ENCODE data around the gene ENTPD8.
A peak's percentile ranks its signal among the peaks of the same experiment; 100 is the strongest.
"Not testable (repeated sequence)": the region's sequence is repeated elsewhere in the genome, so short reads cannot be mapped to it uniquely, and the experiment has no call there.

ENTPD8 gene

DNA sequence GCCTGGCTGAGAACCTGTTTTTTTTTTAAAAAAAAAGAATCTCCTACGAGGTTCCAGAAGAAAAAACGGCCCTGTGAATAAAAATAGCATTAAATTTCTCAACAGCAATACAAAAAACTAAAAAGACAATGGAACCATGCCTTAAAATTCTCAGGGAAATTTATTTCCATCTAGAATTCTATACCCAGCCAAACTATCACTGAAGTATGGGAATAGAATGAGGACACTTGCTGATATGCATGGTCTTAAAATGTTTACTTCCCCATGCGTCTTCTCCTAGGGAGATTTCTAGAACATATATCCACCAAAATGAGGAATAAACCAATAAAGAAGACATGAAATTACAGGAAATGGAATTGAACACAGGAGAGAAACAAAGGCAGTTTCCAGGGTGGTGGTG lies 34.5 kb upstream of the ENTPD8 start:
- DNase-seq (ENCODE audit: low read depth, low spot score) = no peak

DNA sequence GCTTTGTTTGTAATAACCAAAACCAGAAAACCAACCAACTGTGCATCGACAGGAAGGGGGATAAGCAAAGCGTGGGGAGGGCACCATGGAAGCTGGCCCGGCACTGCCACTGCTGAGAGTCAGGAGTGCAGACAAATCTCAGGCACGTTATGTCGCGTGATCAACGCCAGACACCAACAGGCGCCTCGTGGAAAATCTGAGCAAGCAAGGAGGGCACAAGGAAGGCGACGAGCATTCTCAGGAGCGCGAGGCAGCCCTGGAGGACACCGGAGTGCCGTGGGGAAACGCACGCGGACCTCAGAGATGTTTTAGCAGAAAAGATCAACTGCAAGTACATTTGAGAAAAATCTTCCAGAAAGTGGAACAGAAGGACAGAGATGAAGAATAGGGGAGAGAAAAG lies 33.1 kb upstream of the ENTPD8 start:
- DNase-seq (ENCODE audit: low read depth, low spot score) = no peak

DNA sequence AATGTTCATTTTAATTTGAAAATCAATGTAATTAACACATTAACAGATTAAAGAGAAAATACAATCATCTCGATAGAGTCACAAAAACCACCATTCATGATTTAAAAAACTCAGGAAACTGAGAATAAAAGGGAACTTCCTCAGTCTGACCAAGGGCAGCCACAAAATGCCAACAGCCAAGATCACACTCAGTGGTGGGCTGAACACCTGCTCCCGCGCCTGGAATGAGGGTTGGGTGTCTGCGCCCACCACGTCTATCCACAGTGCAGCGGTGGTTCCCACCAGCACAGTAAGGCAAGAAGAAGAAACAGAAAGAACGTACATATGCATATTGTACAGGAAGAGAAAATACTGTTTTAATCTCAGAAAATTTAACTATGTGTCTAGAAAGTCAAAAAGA lies 29.6 kb upstream of the ENTPD8 start:
- no peak for DNase-seq (ENCODE audit: low read depth, low spot score)

DNA sequence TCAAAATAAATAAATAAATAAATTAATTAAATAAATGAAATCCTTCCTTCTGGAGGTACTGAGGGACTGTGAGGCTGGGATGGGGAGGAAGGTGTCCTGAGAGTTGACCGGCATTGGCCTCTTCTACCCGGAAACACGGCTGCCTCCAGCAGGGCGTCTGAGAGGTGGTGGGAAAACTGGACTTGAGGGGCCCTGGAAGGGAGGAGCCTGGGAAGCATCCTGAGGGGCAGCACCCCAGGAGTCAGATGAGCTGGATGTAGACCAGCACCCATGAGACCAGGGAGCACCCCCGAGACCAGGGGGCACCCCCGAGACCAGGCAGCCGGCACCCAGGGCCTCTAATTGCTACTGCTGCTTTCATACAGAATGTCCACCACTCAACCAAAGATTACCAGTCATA lies 26.7 kb upstream of the ENTPD8 start:
- no peak for DNase-seq (ENCODE audit: low read depth, low spot score)

DNA sequence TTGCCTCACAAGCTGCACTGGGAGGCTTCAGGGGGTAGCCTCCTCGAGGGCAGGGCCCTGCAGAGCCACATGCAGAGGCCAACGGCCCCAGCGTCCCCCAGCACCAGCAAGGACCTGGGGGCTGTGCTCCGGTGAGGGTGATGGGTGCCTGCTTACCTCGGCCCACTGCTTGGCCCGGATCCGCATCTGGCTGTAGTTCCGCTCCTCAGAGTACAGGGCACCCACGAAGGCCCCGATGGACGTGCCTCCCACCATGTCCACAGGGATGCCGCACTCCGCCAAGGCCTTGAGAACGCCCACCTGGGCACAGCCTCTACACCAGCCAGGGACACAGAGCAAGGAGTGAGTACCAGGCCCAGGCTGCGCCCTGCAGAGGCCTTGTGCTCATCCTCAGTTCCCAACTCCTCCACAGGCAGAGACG lies 26.0 kb upstream of the ENTPD8 start:
- no peak for DNase-seq (ENCODE audit: low read depth, low spot score)

DNA sequence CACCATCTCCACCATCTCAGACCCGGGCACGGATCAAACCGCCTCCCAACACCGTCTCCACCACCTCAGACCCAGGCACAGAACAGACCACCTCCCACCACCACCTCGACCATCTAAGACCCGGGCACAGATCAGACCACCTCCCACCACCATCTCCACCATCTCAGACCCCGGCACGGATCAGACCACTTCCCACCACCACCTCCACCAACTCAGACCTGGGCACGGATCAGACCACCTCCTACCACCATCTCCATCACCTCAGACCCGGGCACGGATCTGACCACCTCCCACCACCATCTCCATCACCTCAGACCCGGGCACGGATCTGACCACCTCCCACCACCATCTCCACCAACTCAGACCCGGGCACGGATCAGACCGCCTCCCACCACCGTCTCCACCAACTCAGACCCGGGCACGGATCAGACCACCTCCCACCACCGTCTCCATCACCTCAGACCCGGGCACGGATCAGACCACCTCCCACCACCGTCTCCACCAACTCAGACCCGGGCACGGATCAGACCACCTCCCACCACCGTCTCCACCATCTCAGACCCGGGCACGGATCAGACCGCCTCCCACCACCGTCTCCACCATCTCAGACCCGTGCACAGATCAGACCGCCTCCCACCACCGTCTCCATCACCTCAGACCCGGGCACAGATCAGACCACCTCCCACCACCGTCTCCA lies 25.4 kb upstream of the ENTPD8 start:
- DNase-seq (ENCODE audit: low read depth, low spot score) = not testable (repeated sequence)

DNA sequence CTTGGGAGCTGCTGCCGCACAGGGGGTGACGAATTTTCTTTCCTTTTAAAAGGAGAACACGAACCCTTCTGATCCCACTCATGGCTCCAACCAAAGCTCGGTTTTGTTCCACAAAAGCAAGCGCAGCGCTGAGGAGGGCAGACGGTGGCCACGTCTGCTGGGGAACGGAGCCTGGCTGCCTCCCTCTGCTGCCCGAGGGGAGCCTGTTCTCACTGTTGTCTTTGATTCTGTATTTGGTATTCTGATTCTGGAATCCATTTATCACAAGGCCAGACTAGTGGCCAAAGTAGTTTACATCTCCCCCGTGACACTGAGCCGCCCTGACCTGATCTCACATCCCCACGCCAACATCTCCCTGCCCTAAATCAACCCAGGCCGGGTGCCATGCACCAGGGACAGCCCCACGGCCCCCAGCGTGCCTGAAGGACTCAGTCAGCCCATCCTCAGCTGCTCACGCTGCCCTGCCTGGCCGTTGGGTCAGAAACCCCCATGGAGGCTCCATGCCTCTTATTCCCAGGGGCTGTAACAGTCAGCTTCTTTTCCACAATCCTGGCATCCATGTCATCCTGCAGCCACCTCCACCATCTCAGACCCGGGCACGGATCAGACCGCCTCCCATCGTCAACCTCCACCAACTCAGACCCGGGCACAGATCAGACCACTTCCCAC lies 24.7 kb upstream of the ENTPD8 start:
- no peak for DNase-seq (ENCODE audit: low read depth, low spot score)

DNA sequence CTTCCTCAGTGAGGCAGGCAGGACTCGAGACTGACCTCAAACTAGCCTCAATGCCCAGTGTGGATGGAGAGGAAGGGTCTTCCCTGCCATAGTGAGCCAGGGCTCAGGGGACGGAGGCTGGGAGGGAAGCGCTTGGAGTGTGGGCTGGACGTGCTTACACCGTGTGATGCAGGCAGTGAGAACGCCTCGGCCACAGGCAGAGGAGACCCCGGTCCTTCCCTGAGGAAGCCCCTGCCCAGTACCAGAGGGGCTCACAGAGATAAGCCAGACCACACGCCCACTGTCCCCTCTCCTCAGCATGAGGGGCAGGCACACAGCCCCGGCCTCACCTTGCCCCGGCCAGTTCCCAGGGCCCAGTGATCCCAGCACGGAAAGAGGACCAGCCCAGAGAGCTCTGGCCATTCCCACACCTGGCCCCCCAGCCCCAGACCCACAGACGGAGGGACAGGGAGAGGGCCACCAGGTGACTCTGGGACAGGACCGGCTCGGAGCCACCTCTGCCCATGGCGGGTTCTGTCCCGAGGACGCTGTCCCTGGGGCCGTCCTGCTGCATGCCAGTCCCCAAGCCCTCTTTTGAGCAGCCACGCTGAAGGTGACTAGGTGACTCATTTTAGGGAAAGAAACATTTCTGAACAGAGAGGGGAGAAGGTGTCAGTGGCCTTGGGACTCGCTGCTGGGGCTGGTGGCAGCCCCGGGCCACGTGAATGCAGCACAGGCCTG lies 24.0 kb upstream of the ENTPD8 start:
- DNase-seq (ENCODE audit: low read depth, low spot score) = no peak

DNA sequence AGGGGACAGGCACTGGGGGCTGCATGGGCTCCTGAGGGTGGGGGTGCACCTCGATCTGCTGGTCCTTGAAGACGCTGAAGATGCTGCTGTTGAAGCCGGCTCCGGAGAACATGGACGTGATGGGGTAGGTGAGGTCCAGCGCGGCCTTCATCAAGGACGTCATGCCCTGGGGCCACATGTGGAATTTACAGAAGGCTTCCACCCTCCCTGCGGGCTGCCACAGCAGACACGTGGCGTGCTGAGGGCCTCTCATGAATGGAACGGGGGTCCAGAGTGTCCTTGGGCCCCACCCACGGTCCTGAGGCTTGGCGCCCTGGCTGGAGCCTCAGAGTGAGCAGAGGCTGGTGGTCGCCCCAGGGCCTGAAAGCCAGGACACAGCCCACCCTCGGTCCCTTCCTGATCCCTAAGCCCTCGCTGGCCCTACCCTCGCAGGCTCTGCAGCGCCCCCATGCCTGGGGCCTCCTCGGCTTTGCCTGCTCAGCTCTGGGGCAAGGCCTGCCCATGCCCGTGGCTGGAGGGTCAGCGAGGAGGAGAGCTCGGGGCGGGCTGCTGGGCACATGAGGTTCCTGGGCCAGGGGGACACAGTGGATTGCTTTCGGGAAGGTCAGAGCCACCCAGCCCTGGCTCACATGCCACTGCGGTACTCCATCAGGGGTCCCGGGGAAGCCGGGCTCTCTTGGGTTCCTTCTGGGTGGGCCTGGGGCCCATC lies 23.3 kb upstream of the ENTPD8 start:
- no peak for DNase-seq (ENCODE audit: low read depth, low spot score)

DNA sequence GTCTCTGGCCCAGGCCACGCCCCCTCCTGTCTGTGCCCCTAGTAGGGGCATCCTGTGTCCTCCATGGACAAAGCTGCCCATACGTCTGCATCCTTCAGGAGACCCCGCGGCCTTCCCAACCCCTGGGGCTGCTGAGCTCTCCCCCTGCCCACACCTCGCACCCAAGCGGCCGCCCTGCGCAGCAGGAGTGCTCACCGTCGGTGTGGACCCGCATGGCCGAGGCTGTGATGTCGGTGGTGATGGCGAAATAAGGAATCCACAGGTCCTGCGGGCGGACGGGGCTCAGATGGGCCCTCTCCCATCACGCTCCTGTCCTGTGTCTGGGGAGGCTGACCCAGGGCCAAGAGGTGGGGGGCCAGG lies 22.8 kb upstream of the ENTPD8 start:
- no peak for DNase-seq (ENCODE audit: low read depth, low spot score)

DNA sequence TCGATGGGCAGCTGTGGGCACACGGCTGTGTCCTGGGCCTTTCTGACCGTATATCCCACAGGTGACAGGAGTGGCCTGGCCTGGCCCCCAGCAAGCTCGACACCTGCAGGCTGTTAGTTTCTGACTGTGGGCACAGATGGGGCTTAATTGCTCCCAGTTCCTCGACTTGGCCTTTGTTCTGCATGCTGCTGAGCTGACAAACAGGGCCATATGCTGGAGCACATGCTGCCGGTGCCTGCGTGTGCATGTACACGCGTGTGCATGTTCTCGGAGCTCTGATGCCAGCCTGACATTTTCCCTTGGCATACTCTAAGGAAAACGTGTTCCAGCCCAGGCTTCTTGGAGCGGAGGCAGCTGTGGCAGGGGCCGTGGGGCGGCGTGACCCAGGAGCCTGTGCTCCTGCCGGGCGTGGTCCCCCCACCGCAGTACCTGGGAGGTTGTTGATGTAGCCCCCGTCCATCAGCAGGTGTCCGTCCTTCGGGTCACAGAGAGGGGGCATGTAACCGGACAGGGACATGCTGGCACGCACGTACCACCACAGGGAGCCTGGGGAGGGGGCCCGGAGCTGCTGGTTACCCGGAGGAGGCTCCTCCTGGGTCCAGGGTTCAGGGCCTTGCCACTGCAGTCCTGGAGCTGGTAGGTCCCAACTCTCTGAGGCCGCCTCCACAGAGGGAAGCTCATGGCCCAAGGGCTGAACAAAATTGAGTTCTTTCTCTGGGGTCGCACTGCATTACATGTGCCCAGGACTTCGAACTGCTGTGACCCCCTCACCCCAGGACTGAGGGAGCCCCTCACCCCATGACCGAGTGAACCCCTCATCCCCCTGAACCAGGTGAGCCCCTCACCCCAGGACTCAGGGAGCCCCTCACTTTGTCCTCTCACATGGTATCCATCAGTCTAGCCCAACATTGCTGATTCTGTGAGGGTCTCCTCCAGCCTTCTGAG lies 22.1 kb upstream of the ENTPD8 start:
- no peak for DNase-seq (ENCODE audit: low read depth, low spot score)

DNA sequence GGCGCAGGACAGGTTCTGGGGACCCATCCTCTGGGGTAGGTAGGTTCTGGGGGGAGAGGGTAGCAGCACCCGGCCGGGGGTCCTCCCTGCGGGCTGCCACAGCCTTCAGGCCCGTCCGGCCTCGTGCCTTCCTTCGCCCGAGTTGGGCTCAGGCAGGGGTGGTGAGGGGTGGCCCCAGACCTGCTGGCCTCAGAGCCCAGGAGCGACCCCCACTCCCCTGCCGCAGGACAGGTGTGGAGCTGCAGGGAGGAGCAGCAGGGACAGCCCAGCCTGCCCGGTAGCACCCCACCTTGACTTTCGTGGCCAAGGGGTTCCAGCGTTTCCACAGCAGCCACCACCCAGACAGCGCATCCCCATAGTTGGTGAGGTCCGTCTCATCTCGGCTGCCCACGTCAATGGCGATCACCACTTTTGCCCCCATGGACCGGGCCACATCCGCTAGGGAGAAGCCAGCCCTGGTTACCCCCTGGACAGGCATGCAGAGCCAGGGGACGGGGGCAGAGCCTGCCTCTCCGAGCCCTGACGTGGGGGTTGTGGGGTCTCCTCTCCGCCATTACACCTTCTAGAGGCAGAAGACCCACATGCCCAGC lies 21.3 kb upstream of the ENTPD8 start:
- no peak for DNase-seq (ENCODE audit: low read depth, low spot score)

DNA sequence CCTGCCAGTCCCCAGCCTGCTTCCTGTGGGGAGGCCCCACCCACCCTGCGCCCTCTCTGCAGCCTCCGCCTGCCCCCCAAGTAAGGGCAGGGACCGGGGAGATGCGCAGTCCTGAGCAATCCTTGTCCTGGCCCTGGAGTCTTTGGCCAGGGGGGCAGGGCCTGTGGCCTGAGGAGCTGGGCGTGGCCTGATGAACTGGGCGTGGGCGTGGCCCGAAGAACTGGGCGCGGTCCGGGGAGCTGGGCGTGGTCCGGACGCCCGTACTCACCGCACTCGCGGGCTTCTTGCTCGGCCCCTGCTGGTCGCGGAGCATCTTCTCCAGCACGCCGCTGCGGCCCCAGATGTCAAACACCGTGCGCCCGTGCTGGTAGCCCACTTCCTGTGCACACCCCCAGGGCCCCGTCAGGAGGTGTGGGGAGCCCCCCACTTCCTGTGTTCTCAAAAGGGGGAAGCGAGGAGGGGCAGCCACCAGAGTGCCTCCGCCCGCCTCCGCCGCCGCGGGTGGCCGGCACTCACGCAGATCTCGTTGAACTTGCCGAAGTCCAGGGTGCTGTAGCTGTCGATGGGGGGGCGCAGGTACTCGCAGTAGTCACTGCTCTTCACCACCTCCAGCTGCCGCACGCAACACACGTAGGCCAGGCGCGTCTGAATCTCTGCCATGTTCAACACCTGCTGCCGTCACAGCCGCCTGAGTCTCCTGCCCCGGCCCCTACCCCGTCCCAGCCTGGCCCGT lies 20.7 kb upstream of the ENTPD8 start:
- DNase-seq (ENCODE audit: low read depth, low spot score) = no peak

DNA sequence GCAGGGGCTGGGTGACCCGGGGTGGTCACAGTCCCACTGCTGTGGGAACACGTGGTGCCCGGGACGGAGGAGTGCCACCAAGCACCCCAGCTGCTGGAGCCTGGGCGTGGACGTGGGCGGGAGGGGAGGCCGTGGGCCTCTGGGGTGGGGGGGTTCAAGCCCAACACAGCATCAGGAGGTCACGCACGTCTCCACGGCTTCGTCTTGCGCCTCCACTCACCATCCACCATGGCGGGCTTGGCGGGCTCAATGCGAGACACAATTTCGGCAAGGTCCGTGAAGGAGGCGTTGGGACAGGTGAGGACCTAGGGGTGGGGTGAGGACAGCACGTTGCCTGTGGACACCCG lies 20.1 kb upstream of the ENTPD8 start:
- no peak for DNase-seq (ENCODE audit: low read depth, low spot score)

DNA sequence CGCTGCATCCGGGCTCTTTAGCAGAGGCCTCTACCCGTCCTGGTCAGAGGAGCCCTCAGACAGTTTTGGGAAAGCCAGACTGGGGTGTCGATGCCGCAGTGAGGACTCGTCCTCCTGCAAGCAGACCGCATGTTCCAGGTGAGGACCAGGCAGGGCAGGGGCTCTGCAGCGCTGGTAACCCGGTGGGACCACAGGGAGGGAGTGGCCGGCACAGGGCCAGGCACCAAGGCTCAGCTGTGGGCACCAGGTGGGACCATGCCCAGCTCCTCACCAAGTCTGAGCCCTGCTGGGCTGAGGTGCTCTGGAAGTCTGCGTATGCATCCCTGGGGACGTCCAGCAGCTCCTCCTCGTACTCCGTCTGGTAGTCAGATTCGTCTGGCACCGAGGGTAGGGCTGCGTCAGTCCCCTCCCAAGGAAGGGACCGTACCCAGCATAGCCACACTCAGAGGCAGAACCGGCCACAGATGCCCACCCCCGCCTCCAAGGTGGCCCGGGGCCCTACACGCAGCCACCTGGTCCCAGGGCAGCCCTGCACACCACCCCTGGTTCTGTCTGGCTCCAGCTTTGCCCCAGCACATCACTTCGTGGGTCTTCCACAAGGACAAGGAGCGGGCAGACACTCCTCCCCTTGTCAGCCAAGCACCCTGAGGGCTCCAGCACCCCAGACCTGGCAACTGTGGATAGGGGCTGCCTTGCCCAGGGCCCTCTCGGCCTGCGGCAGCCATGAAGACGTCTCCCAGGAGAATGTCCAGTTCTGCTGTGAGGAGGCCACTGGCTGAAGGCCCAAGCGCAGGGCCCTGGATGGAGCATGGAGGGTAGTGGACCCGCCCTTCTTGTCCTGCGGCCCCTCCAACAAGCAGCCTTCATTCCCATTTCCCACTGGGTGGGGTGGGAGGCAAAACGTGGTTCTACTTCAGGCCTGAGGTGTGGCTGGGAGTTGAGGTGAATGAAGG lies 19.5 kb upstream of the ENTPD8 start:
- no peak for DNase-seq (ENCODE audit: low read depth, low spot score)

DNA sequence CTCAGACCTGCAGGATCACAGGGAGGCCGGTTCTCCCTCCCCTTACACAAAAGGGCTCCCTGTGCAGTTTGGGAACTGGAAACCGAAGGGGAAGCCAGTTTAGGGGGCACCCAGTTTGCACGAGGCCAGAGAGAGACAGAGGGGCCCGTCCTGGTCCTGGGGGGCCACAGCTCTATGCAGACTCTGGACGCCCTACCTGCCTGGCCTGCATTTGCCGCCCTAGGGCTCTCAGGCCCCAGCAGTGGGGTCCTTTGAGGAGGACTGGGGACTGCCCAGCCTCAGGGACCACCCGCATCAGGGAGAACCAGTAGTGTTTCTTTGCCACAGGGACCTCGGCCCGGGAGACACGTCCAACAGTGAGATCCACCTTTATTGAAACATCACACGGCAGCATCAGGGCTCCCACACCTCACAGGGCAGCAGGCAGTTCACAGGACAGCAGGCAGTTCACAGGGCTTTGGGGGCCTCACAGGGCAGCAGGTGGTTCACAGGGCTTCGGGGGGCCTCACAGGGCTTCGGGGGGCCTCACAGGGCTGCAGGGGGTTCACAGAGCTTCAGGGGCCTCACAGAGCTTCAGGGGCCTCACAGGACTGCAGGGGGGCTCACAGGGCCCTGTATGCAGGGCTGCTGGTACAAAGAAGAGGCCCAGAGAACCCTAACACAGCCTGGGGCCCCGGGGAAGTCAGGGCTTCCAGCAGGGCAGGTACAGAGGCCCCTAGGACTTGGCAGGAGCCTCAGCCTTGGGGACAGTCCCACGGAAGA lies 18.6 kb upstream of the ENTPD8 start:
- DNase-seq (ENCODE audit: low read depth, low spot score) = no peak

DNA sequence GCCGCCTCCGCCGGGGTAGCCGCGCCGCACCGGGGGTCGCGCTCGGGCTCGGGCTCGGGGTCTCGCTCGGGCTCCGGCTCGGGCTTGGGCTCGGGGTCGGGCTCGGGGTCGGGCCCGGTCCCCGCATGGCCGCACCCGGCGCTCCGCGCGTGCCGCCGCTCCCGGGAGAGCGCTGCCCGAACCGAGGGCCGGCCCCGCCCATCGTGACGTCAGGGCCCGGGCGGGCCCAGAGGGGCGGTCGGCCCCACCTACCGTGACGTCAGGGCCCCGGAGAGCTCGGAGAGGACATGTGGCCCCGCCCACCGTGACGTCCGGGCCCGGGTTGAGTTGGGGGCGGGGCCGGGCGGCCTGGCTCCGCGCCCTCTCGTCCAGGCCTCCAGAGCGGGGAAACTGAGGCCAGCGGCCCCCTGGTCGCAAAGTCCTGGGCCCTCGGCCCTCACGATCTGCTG lies 18.0 kb upstream of the ENTPD8 start, which contains the start of gene NSMF:
Gene NSMF, minus strand, starts transcription at position 183 of the 449 bp plus-strand sequence. CDS start 232 bp downstream, outside the sequence.
- DNase-seq (ENCODE audit: low read depth, low spot score) = peak; percentile 98
